IMR-90 (cell line): ENCODE measurements around the gene HDAC9. TPM values are rescaled to one million over a fixed set of nuclear protein-coding genes. Genes with fewer than 3 reads are reported as not detected.

ENCODE experiments used
- ATAC-seq: fragments of 200-7000 bp; cut with Tn5 transposase; 2 replicates; pipeline ENCODE4 v1.9.1; 2020; ENCODE audit warnings: low read depth, mild to moderate bottlenecking, moderate library complexity
- BruUV-seq: library from RNA; stranded (reverse); fragments of 400-500 nt; replicated peaks from 2 replicates; lab custom pipeline; 2021; lab: Mats Ljungman, UMichigan
- CTCF ChIA-PET: fragments of 300-600 bp; formaldehyde crosslinking; extraction: SDS; loops from one replicate; lab custom pipeline; 2021; ENCODE audit warnings: antibody characterized with exemption; lab: Yijun Ruan, JAX
- POLR2A ChIA-PET: fragments of 300-600 bp; sonication (Branson Sonifier 250); formaldehyde crosslinking; loops from one replicate; lab custom pipeline; 2022; ENCODE audit warnings: antibody characterized with exemption; ENCODE audit not compliant: unreplicated experiment; lab: Charles Lee
- DNase-seq: peaks from one replicate; pipeline ENCODE4 v3.0.0; 2013
- H2AFZ ChIP-seq: replicated peaks from 2 replicates; pipeline ENCODE3; 2013; ENCODE audit warnings: low read length, mild to moderate bottlenecking; ENCODE audit not compliant: poor library complexity
- H2AK5ac ChIP-seq: 2 replicates; pipeline ENCODE4 v1.6.1; 2013; ENCODE audit warnings: low read depth, low read length, inconsistent platforms
- H2AK9ac ChIP-seq: replicated peaks from 2 replicates; pipeline ENCODE3; 2013; ENCODE audit warnings: mild to moderate bottlenecking, low read depth, low read length, moderate library complexity; ENCODE audit not compliant: poor library complexity
- H2BK120ac ChIP-seq: 2 replicates; pipeline ENCODE4 v1.6.1; 2013; ENCODE audit warnings: low read depth, low read length, inconsistent platforms
- H2BK15ac ChIP-seq: 3 replicates; pipeline ENCODE4 v1.6.1; 2013; ENCODE audit warnings: low read depth, low read length, inconsistent platforms
- H2BK20ac ChIP-seq: 2 replicates; pipeline ENCODE4 v1.6.1; 2013; ENCODE audit warnings: low read depth, mild to moderate bottlenecking, inconsistent platforms, low read length, moderate library complexity
- H2BK5ac ChIP-seq: 2 replicates; pipeline ENCODE4 v1.6.1; 2013; ENCODE audit warnings: mild to moderate bottlenecking, low read depth, low read length, inconsistent platforms; ENCODE audit not compliant: poor library complexity, severe bottlenecking
- H3K14ac ChIP-seq: replicated peaks from 2 replicates; pipeline ENCODE4 v1.6.1; 2013; ENCODE audit warnings: low read depth, low read length, inconsistent platforms
- H3K18ac ChIP-seq: 2 replicates; pipeline ENCODE4 v1.6.1; 2013; ENCODE audit warnings: low read depth, low read length, control low read depth
- H3K23ac ChIP-seq: 2 replicates; pipeline ENCODE4 v1.6.1; 2013; ENCODE audit warnings: low read depth, low read length, inconsistent platforms
- H3K27ac ChIP-seq: 2 replicates; pipeline ENCODE4 v1.5.1; 2013; ENCODE audit warnings: mild to moderate bottlenecking, control low read depth, low read length; ENCODE audit not compliant: insufficient read depth
- H3K27me3 ChIP-seq: 2 replicates; pipeline ENCODE4 v1.6.1; 2013; ENCODE audit warnings: low read length; ENCODE audit not compliant: control insufficient read depth, insufficient read depth
- H3K36me3 ChIP-seq: 2 replicates; pipeline ENCODE4 v1.6.1; 2013; ENCODE audit warnings: low read length, mixed read lengths; ENCODE audit not compliant: control insufficient read depth, insufficient read depth
- H3K4ac ChIP-seq: 2 replicates; pipeline ENCODE4 v1.6.1; 2013; ENCODE audit warnings: low read depth, low read length, inconsistent platforms
- H3K4me1 ChIP-seq: 2 replicates; pipeline ENCODE4 v1.6.1; 2013; ENCODE audit warnings: low read length, mixed read lengths; ENCODE audit not compliant: control insufficient read depth, insufficient read depth
- H3K4me2 ChIP-seq: 2 replicates; pipeline ENCODE4 v1.6.1; 2013; ENCODE audit warnings: low read depth, mild to moderate bottlenecking, control low read depth, low read length, moderate library complexity
- H3K4me3 ChIP-seq: 2 replicates; pipeline ENCODE4 v1.5.1; 2013; ENCODE audit warnings: low read depth, mild to moderate bottlenecking, control low read depth, low read length, moderate library complexity; ENCODE audit not compliant: insufficient read depth
- H3K56ac ChIP-seq: 2 replicates; pipeline ENCODE4 v1.6.1; 2013; ENCODE audit warnings: low read length, inconsistent platforms; ENCODE audit not compliant: insufficient read depth; ENCODE audit errors: extremely low read depth
- H3K79me1 ChIP-seq, 2 experiments: 2 replicates each; pipeline ENCODE4 v1.6.1; 2013; ENCODE audit warnings: low read length in 2 of 2, inconsistent platforms in 1 of 2, low read depth in 1 of 2
- H3K9ac ChIP-seq: 2 replicates; pipeline ENCODE4 v1.6.1; 2013; ENCODE audit warnings: low read depth, low read length, control low read depth
- H3K9me1 ChIP-seq: 2 replicates; pipeline ENCODE4 v1.6.1; 2013; ENCODE audit warnings: low read length, inconsistent platforms; ENCODE audit not compliant: insufficient read depth
- H3K9me3 ChIP-seq: 2 replicates; pipeline ENCODE4 v1.6.1; 2013; ENCODE audit warnings: low read length; ENCODE audit not compliant: control insufficient read depth, insufficient read depth
- H4K20me1 ChIP-seq: 2 replicates; pipeline ENCODE4 v1.6.1; 2013; ENCODE audit warnings: low read length, inconsistent platforms; ENCODE audit not compliant: insufficient read depth
- H4K5ac ChIP-seq: 2 replicates; pipeline ENCODE4 v1.6.1; 2013; ENCODE audit warnings: mild to moderate bottlenecking, low read depth, low read length, control low read depth
- H4K8ac ChIP-seq, 2 experiments: 2 replicates each; pipeline ENCODE4 v1.6.1; 2013; ENCODE audit warnings: low read depth in 2 of 2, low read length in 2 of 2, control low read depth in 1 of 2, inconsistent platforms in 1 of 2
- H4K91ac ChIP-seq: 2 replicates; pipeline ENCODE4 v1.6.1; 2013; ENCODE audit warnings: low read depth, low read length, inconsistent platforms; ENCODE audit not compliant: insufficient read depth
- BHLHE40 ChIP-seq: fragments of 150-350 bp; IDR thresholded peaks from 2 replicates; pipeline ENCODE4 v1.6.1; 2016; ENCODE audit warnings: mild to moderate bottlenecking, low read depth, low read length
- CEBPB ChIP-seq: IDR thresholded peaks from 2 replicates; pipeline ENCODE4 v1.6.1; 2012; ENCODE audit warnings: low read depth, low read length, improper control_type of control experiment
- CHD1 ChIP-seq: IDR thresholded peaks from 2 replicates; pipeline ENCODE4 v1.6.1; 2012; ENCODE audit warnings: low read depth, low read length, improper control_type of control experiment
- CTCF ChIP-seq: conservative IDR thresholded peaks from 2 replicates; pipeline ENCODE4 v1.5.1; 2012; ENCODE audit warnings: mild to moderate bottlenecking, low read depth, low read length, improper control_type of control experiment
- FOS ChIP-seq: fragments of 150-350 bp; IDR thresholded peaks from 2 replicates; pipeline ENCODE4 v1.6.1; 2016; ENCODE audit warnings: low read depth, low read length
- MAFK ChIP-seq: IDR thresholded peaks from 2 replicates; pipeline ENCODE4 v1.6.1; 2012; ENCODE audit warnings: low read depth, low read length, improper control_type of control experiment
- MAZ ChIP-seq: IDR thresholded peaks from 2 replicates; pipeline ENCODE4 v1.6.1; 2012; ENCODE audit warnings: low read depth, mild to moderate bottlenecking, low read length, improper control_type of control experiment, moderate library complexity, borderline replicate concordance
- MXI1 ChIP-seq: IDR thresholded peaks from 2 replicates; pipeline ENCODE4 v1.6.1; 2012; ENCODE audit warnings: low read depth, mild to moderate bottlenecking, low read length, moderate library complexity, borderline replicate concordance
- NFE2L2 ChIP-seq: fragments of 150-350 bp; IDR thresholded peaks from 2 replicates; pipeline ENCODE4 v1.6.1; 2016; ENCODE audit warnings: low read depth, mild to moderate bottlenecking, low read length
- POLR2A ChIP-seq: IDR thresholded peaks from 2 replicates; pipeline ENCODE4 v1.6.1; 2012; ENCODE audit warnings: mild to moderate bottlenecking, low read depth, low read length
- RAD21 ChIP-seq: IDR thresholded peaks from 2 replicates; pipeline ENCODE4 v1.6.1; 2012; ENCODE audit warnings: low read length, improper control_type of control experiment
- RCOR1 ChIP-seq: IDR thresholded peaks from 2 replicates; pipeline ENCODE4 v1.6.1; 2012; ENCODE audit warnings: mild to moderate bottlenecking, low read length, improper control_type of control experiment; ENCODE audit not compliant: insufficient replicate concordance
- RFX5 ChIP-seq: IDR thresholded peaks from 2 replicates; pipeline ENCODE4 v1.8.0; 2012; ENCODE audit warnings: low read depth, mild to moderate bottlenecking, low read length, moderate library complexity
- SMC3 ChIP-seq: fragments of 150-350 bp; IDR thresholded peaks from 2 replicates; pipeline ENCODE4 v1.6.1; 2016; ENCODE audit warnings: low read depth, mild to moderate bottlenecking, antibody characterized with exemption, low read length, moderate library complexity
- USF2 ChIP-seq: fragments of 150-350 bp; IDR thresholded peaks from 2 replicates; pipeline ENCODE4 v1.6.1; 2017; ENCODE audit warnings: mild to moderate bottlenecking, antibody characterized with exemption, low read length, low read depth
- WGBS, 2 experiments: methylation state at CpG; one replicate each; pipeline versions ENCODE4 v1.1.5 to v1.1.7; 2013; ENCODE audit warnings: missing lambda C conversion rate in 2 of 2; ENCODE audit not compliant: insufficient read length in 1 of 2; ENCODE audit errors: extremely low coverage in 2 of 2; 5-methylcytosine and 5-hydroxymethylcytosine counted together
- dilution Hi-C: fragments of 300-500 bp; cut with HindIII; formaldehyde crosslinking; loops from one replicate; pipeline ENCODE4 v1.14.3; 2018; ENCODE audit warnings: low sequenced_read_pairs; ENCODE audit not compliant: unreplicated experiment
- in situ Hi-C: fragments of 300-500 bp; cut with MboI; formaldehyde crosslinking; loops from 3 replicates; pipeline ENCODE4 v1.14.3; 2019; ENCODE audit warnings: low sequenced_read_pairs, inconsistent platforms, mixed read lengths
- intact Hi-C: fragments of 100-400 bp; cut with micrococcal nuclease; formaldehyde crosslinking; loops from 2 replicates; pipeline ENCODE4 v1.10.0; 2022
- polyA plus RNA-seq, 3 experiments: library from polyadenylated mRNA; depleted of rRNA; stranded (reverse); fragments of >200 nt; gene quantifications; 2 replicates each; pipeline ENCODE4 v1.2.3, GENCODE V29; 2012; ENCODE audit warnings: low replicate concordance in 1 of 3
- total RNA-seq: library from RNA; depleted of rRNA; stranded (reverse); fragments of >200 nt; gene quantifications from 2 replicates; pipeline ENCODE4 v1.2.3, GENCODE V29; 2012
- TF ChIP-seq, protein P1 (sequence below): fragments of 150-350 bp; IDR thresholded peaks from 2 replicates; pipeline ENCODE4 v1.6.1; 2016; ENCODE audit warnings: low read depth, mild to moderate bottlenecking, low read length, moderate library complexity, borderline replicate concordance

Gene HDAC9
- total and polyA plus RNA-seq, 2 of the 4 experiments (the other 2 are of a cell fraction) = 4.3 to 24.7 TPM

- no peaks in the 10 kb centered on the region for H3K79me1 ChIP-seq
- no peak overlapping the region for H4K91ac ChIP-seq
- DNase-seq (no peak), ATAC-seq (no peak)
- no peak overlapping the region for H2AK5ac ChIP-seq
- no TSS peak for BruUV-seq
- H3K4ac ChIP-seq = no peak overlapping the region
- no peaks in the 10 kb centered on the region for H4K20me1 ChIP-seq
- no peak overlapping the region for H2AK9ac ChIP-seq
- H3K14ac ChIP-seq = no peak overlapping the region
- H3K4me1 ChIP-seq = no peaks in the 10 kb centered on the region
- H2BK5ac ChIP-seq = no peak overlapping the region
- no peak overlapping the region for H3K27ac ChIP-seq
- H4K8ac ChIP-seq = no peak overlapping the region
- no peaks in the 10 kb centered on the region for H3K9me1 ChIP-seq
- POLR2A ChIA-PET = no interaction called here
- H3K23ac ChIP-seq = no peak overlapping the region
- H2BK15ac ChIP-seq = no peak overlapping the region
- TF ChIP-seq FOS = no peak
- TF ChIP-seq USF2 = no peak
- no peak for TF ChIP-seq RAD21
- TF ChIP-seq, protein P1, sequence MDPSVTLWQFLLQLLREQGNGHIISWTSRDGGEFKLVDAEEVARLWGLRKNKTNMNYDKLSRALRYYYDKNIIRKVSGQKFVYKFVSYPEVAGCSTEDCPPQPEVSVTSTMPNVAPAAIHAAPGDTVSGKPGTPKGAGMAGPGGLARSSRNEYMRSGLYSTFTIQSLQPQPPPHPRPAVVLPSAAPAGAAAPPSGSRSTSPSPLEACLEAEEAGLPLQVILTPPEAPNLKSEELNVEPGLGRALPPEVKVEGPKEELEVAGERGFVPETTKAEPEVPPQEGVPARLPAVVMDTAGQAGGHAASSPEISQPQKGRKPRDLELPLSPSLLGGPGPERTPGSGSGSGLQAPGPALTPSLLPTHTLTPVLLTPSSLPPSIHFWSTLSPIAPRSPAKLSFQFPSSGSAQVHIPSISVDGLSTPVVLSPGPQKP = no peak
- no peak for TF ChIP-seq NFE2L2
- TF ChIP-seq MAFK = no peak
- TF ChIP-seq MAZ = no peak
- no peak for TF ChIP-seq RFX5
- TF ChIP-seq POLR2A = no peak
- TF ChIP-seq CEBPB = no peak
- TF ChIP-seq BHLHE40 = no peak
- TF ChIP-seq RCOR1 = no peak
- no peak for TF ChIP-seq CHD1
- no peak for TF ChIP-seq CTCF
- TF ChIP-seq MXI1 = no peak
- TF ChIP-seq SMC3 = no peak
- H3K36me3 ChIP-seq = no peaks in the 10 kb centered on the region
- CTCF ChIA-PET = no interaction called here
- H2BK20ac ChIP-seq = no peak overlapping the region
- no peaks in the 10 kb centered on the region for H3K9me3 ChIP-seq
- no peaks in the 10 kb centered on the region for H3K27me3 ChIP-seq
- no peak overlapping the region for H2BK120ac ChIP-seq
- no peak overlapping the region for H4K5ac ChIP-seq
- H3K9ac ChIP-seq = no peak overlapping the region
- no peak overlapping the region for H3K4me3 ChIP-seq
- H3K4me2 ChIP-seq = no peak overlapping the region
- H2AFZ ChIP-seq = no peak overlapping the region
- no peak overlapping the region for H3K56ac ChIP-seq
- dilution Hi-C loops (no loop called here), intact Hi-C loops (no loop called here), in situ Hi-C loops (no loop called here)
- no peak overlapping the region for H3K18ac ChIP-seq
- WGBS, 2 experiments = no CpG with 5 or more reads among the region's 4 CpGs
Measured at GRCh38 chr7:18903695-18904094, 408.1 kb downstream of the HDAC9 start.
